ENCODE data around the gene MTFP1.

Gene MTFP1

GRCh38 chr22:30424534-30425326 is 838 bp upstream of the MTFP1 start:
- H3K4me3 ChIP-seq: peak overlapping the region; percentile 96
- peak overlapping the region; percentile 88 for H3K4me2 ChIP-seq
- no peaks in the 10 kb centered on the region for H3K9me3 ChIP-seq
- H3K4me1 ChIP-seq: peaks cover 51% of the 10 kb centered on the region
- H4K20me1 ChIP-seq: peaks cover 20% of the 10 kb centered on the region
- no peaks in the 10 kb centered on the region for H3K27me3 ChIP-seq
- H3K27ac ChIP-seq: peak overlapping the region; percentile 88
- TF ChIP-seq Cebpa-rat (IDR thresholded peaks at IDR 0.05): no peak
- H3K36me3 ChIP-seq: peaks cover 43% of the 10 kb centered on the region
- H3K9ac ChIP-seq: peak overlapping the region; percentile 89

DNA sequence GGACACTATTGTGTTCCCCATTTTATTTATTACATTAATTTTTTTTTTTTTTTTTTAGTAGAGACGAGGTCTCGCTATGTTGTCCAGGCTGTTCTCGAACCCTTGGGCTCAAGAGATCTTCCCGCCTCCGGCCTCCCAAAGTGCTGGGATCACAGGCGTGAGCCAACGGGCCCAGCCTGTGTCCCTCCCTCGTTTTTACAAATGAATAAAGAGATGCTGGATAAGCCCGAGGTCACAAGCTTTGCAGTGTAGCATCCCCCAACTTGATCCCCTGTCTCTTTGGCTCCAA is 297 bp upstream of the MTFP1 start:
- H3K4me2 ChIP-seq: peak overlapping the region; percentile 88
- peaks cover 42% of the 10 kb centered on the region for H3K36me3 ChIP-seq
- TF ChIP-seq Cebpa-rat (IDR thresholded peaks at IDR 0.05): no peak
- peak overlapping the region; percentile 89 for H3K9ac ChIP-seq
- peak overlapping the region; percentile 88 for H3K27ac ChIP-seq
- H3K9me3 ChIP-seq: no peaks in the 10 kb centered on the region
- H4K20me1 ChIP-seq: peaks cover 20% of the 10 kb centered on the region
- peak overlapping the region; percentile 96 for H3K4me3 ChIP-seq
- H3K27me3 ChIP-seq: no peaks in the 10 kb centered on the region
- H3K4me1 ChIP-seq: peaks cover 51% of the 10 kb centered on the region

- Histone ChIP-seq H3K9me3 (no peaks in the 10 kb centered on the region), H3K9ac (peak overlapping the region; percentile 89), H3K4me3 (peak overlapping the region; percentile 96), H3K4me2 (peak overlapping the region; percentile 88), H3K27me3 (no peaks in the 10 kb centered on the region), H3K27ac (peak overlapping the region; percentile 88), H4K20me1 (peaks cover 20% of the 10 kb centered on the region), H3K4me1 (peaks cover 45% of the 10 kb centered on the region), H3K36me3 (peaks cover 34% of the 10 kb centered on the region)
- TF ChIP-seq Cebpa-rat (IDR thresholded peaks at IDR 0.05): no peak
Measured at GRCh38 chr22:30426388-30427353, 1.1 kb downstream of the MTFP1 start.

- Histone ChIP-seq H3K36me3 (peaks cover 34% of the 10 kb centered on the region), H3K9ac (no peak overlapping the region), H4K20me1 (peaks cover 20% of the 10 kb centered on the region), H3K27ac (no peak overlapping the region), H3K4me2 (no peak overlapping the region), H3K9me3 (no peaks in the 10 kb centered on the region), H3K27me3 (no peaks in the 10 kb centered on the region), H3K4me3 (no peak overlapping the region), H3K4me1 (peaks cover 33% of the 10 kb centered on the region)
- no peak for TF ChIP-seq Cebpa-rat (IDR thresholded peaks at IDR 0.05)
Measured at GRCh38 chr22:30427871-30428270, 2.3 kb downstream of the MTFP1 start.

DNA sequence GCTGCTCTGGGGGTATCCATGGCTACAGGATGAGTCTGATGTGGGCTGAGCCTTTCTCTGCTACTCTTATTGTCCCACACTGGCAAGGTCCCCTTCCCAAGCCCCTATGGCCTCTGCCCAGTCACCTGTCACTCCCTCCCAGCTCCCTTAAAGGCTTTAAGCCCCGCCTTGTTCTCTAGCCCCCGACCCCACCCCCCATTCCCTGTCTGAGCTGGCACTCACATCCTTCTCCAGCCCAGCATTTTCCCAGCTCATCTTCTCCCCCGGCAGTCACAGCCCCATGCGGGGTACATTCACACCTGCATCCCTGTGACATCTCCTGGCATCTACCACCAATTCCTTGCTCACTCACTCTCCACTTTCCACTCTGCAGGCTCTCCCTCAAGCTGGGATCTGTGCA is 4.3 kb downstream of the MTFP1 start:
- Histone ChIP-seq H3K27ac (no peak overlapping the region), H3K9me3 (0 out of 2 replicates have a peak, but pooled peaks cover under 1% of the 10 kb centered on the region), H3K9ac (no peak overlapping the region), H3K4me1 (peaks cover 28% of the 10 kb centered on the region), H4K20me1 (peaks cover 20% of the 10 kb centered on the region), H3K27me3 (no peaks in the 10 kb centered on the region), H3K4me3 (no peak overlapping the region), H3K4me2 (no peak overlapping the region), H3K36me3 (peaks cover 39% of the 10 kb centered on the region)
- no peak for TF ChIP-seq Cebpa-rat (IDR thresholded peaks at IDR 0.05)

- no peak for TF ChIP-seq Cebpa-rat (IDR thresholded peaks at IDR 0.05)
- peaks cover 39% of the 10 kb centered on the region for H3K36me3 ChIP-seq
- H3K9ac ChIP-seq: no peak overlapping the region
Measured at GRCh38 chr22:30430933-30431332, 5.4 kb downstream of the MTFP1 start.

DNA sequence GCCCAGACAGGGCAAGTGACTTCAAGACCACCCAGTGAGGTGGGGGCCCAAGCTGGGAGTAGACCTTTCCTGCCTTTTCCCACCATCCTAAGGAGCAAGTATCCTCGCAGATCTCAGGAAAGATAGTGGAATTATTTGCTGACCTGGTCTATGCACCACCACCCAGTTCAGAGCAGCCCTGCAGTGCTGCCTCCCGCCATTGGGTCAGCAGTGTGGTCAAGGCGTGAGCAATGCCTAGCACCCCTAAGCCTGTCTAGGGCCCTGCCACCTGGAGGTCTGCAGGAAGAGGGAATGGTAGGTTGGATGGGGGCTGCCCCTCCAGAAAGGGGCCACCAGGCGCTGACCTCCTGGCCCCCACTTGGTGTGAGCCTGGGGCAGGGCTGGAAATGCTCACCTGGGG is 6.5 kb downstream of the MTFP1 start:
- Histone ChIP-seq H3K9ac (no peak overlapping the region), H4K20me1 (peaks cover 17% of the 10 kb centered on the region), H3K27ac (no peak overlapping the region), H3K4me1 (peaks cover 27% of the 10 kb centered on the region), H3K27me3 (no peaks in the 10 kb centered on the region), H3K9me3 (peaks cover 11% of the 10 kb centered on the region; the same call in 1 of the 2 replicates), H3K36me3 (peaks cover 37% of the 10 kb centered on the region), H3K4me3 (no peak overlapping the region), H3K4me2 (no peak overlapping the region)
- no peak for TF ChIP-seq Cebpa-rat (IDR thresholded peaks at IDR 0.05)

More at GRCh38 chr22:30430933-30431332, 5.4 kb downstream of the MTFP1 start:
- Histone ChIP-seq H3K4me3 (no peak overlapping the region), H3K27ac (no peak overlapping the region), H3K9me3 (peaks cover 11% of the 10 kb centered on the region; the same call in 1 of the 2 replicates), H3K4me2 (no peak overlapping the region), H3K4me1 (peaks cover 32% of the 10 kb centered on the region), H4K20me1 (peaks cover 20% of the 10 kb centered on the region), H3K27me3 (no peaks in the 10 kb centered on the region)

DNA sequence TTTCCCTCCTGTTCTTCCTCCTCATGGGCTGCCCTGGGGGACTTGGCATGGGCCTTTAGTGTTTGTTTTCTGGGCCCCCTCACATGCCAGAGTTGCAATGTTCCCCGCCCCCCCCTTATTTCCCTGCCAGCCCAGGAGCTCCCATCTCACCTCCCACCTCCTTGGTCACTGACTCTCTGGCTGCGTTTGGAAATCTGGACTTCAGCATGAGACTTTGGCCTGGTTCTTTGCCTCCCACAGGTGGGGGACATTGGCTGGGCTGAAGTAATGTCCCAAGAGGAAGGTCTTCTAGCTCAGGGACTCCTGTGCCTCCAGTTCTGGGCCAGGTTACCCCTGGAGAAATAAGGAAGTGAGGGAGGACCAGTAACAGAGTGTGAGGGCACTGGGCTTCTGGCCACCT is 7.0 kb downstream of the MTFP1 start:
- Histone ChIP-seq H3K4me1 (peaks cover 23% of the 10 kb centered on the region), H4K20me1 (peaks cover 13% of the 10 kb centered on the region), H3K9me3 (peaks cover 11% of the 10 kb centered on the region; the same call in 1 of the 2 replicates), H3K27me3 (no peaks in the 10 kb centered on the region), H3K9ac (no peak overlapping the region), H3K4me2 (no peak overlapping the region), H3K27ac (no peak overlapping the region), H3K36me3 (peaks cover 32% of the 10 kb centered on the region), H3K4me3 (no peak overlapping the region)
- no peak for TF ChIP-seq Cebpa-rat (IDR thresholded peaks at IDR 0.05)

GRCh38 chr22:30433227-30433626 is 7.7 kb downstream of the MTFP1 start:
- peaks cover 23% of the 10 kb centered on the region for H3K4me1 ChIP-seq
- H3K27ac ChIP-seq: no peak overlapping the region
- no peak overlapping the region for H3K9ac ChIP-seq
- peaks cover 25% of the 10 kb centered on the region for H3K36me3 ChIP-seq
- no peak overlapping the region for H3K4me3 ChIP-seq
- H3K4me2 ChIP-seq: no peak overlapping the region
- no peaks in the 10 kb centered on the region for H3K27me3 ChIP-seq
- TF ChIP-seq Cebpa-rat (IDR thresholded peaks at IDR 0.05): no peak
- peaks cover 11% of the 10 kb centered on the region; the same call in 1 of the 2 replicates for H3K9me3 ChIP-seq
- H4K20me1 ChIP-seq: peaks cover 6% of the 10 kb centered on the region; the same call in 1 of the 2 replicates
